GM12878 (cell line): ENCODE data around the gene IGFLR1. TPM values are rescaled to one million over a fixed set of nuclear protein-coding genes. Genes with fewer than 3 reads are reported as not detected.

ENCODE experiments used
- ATAC-seq: fragments of 200-7000 bp; cut with Tn5 transposase; 3 replicates; pipeline ENCODE4 v1.9.1; 2020; ENCODE audit warnings: mild to moderate bottlenecking, moderate library complexity
- BruUV-seq: library from RNA; stranded (reverse); fragments of 400-500 nt; replicated peaks from 2 replicates; lab custom pipeline; 2021; lab: Mats Ljungman, UMichigan
- CTCF ChIA-PET: fragments of 300-600 bp; sonication (Branson Sonifier 250); formaldehyde crosslinking; extraction: SDS; loops from one replicate; lab custom pipeline; 2021; ENCODE audit warnings: inconsistent platforms; lab: Yijun Ruan, JAX
- POLR2A ChIA-PET: fragments of 350-600 bp; formaldehyde crosslinking; extraction: SDS; loops from one replicate; lab custom pipeline; 2021; ENCODE audit warnings: inconsistent platforms; lab: Charles Lee
- RAD21 ChIA-PET: fragments of 300-600 bp; sonication (Branson Sonifier 250); formaldehyde crosslinking; loops from one replicate; lab custom pipeline; 2023; ENCODE audit warnings: antibody characterized with exemption; ENCODE audit not compliant: unreplicated experiment; lab: Charles Lee
- SMC1A ChIA-PET: fragments of 300-600 bp; sonication (Branson Sonifier 250); formaldehyde crosslinking; loops from one replicate; lab custom pipeline; 2023; ENCODE audit not compliant: unreplicated experiment, uncharacterized antibody; lab: Charles Lee
- DNase-seq: peaks from one replicate; pipeline ENCODE4 v3.0.0-alpha.2; 2011; ENCODE audit warnings: low read depth, low spot score
- FAIRE-seq: peaks from 3 replicates; lab custom pipeline; 2011; peaks lifted over from hg19 to GRCh38; lab: Jason Lieb, UNC
- H2AFZ ChIP-seq: 2 replicates; pipeline ENCODE4 v1.6.0; 2011; ENCODE audit warnings: low read depth, low read length, control low read depth; ENCODE audit not compliant: control insufficient read depth
- H3K27ac ChIP-seq: 2 replicates; pipeline ENCODE4 v1.5.1; 2011; ENCODE audit warnings: control low read depth; ENCODE audit not compliant: control insufficient read depth, insufficient read depth
- H3K27me3 ChIP-seq, 2 experiments: replicated peaks in 1 of 2; 2 replicates each; pipeline versions ENCODE4 v1.6.0 to v1.6.1; 2011; ENCODE audit warnings: low read length in 1 of 2; ENCODE audit not compliant: control insufficient read depth in 2 of 2, insufficient read depth in 2 of 2
- H3K36me3 ChIP-seq, 2 experiments: 2 replicates each; pipeline ENCODE4 v1.5.1; 2011; ENCODE audit warnings: low read length in 1 of 2; ENCODE audit not compliant: control insufficient read depth in 2 of 2, insufficient read depth in 2 of 2
- H3K4me1 ChIP-seq: 2 replicates; pipeline ENCODE4 v1.6.1; 2011; ENCODE audit warnings: mild to moderate bottlenecking, low read length, moderate library complexity, mixed read lengths; ENCODE audit not compliant: control insufficient read depth, insufficient read depth
- H3K4me2 ChIP-seq: 2 replicates; pipeline ENCODE4 v1.6.0; 2011; ENCODE audit warnings: control low read depth; ENCODE audit not compliant: control insufficient read depth, insufficient read depth
- H3K4me3 ChIP-seq: fragments of 200-600 bp; sonication (generic); 2 replicates; pipeline ENCODE4 v1.5.1; 2016
- H3K79me2 ChIP-seq: 2 replicates; pipeline ENCODE4 v1.6.0; 2011; ENCODE audit warnings: low read length; ENCODE audit not compliant: control insufficient read depth, insufficient read depth
- H3K9ac ChIP-seq: 2 replicates; pipeline ENCODE4 v1.8.0; 2011; ENCODE audit warnings: low read length, control low read depth, mixed read lengths; ENCODE audit not compliant: control insufficient read depth, insufficient read depth
- H3K9me3 ChIP-seq: replicated peaks from 3 replicates; pipeline ENCODE4 v1.5.1; 2011; ENCODE audit warnings: mild to moderate bottlenecking, low read length; ENCODE audit not compliant: control insufficient read depth, insufficient read depth
- H4K20me1 ChIP-seq: 2 replicates; pipeline ENCODE4 v1.6.0; 2011; ENCODE audit not compliant: control insufficient read depth, insufficient read depth
- BCLAF1 ChIP-seq: fragments of 450-650 bp; IDR thresholded peaks from 2 replicates; pipeline ENCODE4 v1.6.1; 2017; ENCODE audit warnings: antibody characterized with exemption, mild to moderate bottlenecking, moderate library complexity
- DPF2 ChIP-seq: fragments of 450-650 bp; IDR thresholded peaks from 2 replicates; pipeline ENCODE4 v1.6.1; 2017; ENCODE audit warnings: mild to moderate bottlenecking
- IKZF2 ChIP-seq, 2 experiments: fragments of 450-650 bp; IDR thresholded peaks; 2 replicates each; pipeline ENCODE4 v1.6.1; 2017; ENCODE audit warnings: mild to moderate bottlenecking in 2 of 2, moderate library complexity in 2 of 2
- NRF1 ChIP-seq: conservative IDR thresholded peaks from 2 replicates; pipeline ENCODE4 v1.6.1; 2011; ENCODE audit warnings: mild to moderate bottlenecking, low read depth, low read length, improper control_type of control experiment
- POU2F2 ChIP-seq: IDR thresholded peaks from 3 replicates; pipeline ENCODE4 v1.6.1; 2011; ENCODE audit warnings: low read depth, mild to moderate bottlenecking, low read length, borderline replicate concordance
- SMAD5 ChIP-seq: IDR thresholded peaks from 2 replicates; pipeline ENCODE4 v1.6.1; 2016; ENCODE audit warnings: antibody characterized with exemption, low read depth
- TARDBP ChIP-seq: IDR thresholded peaks from 2 replicates; pipeline ENCODE4 v1.6.1; 2016; ENCODE audit warnings: borderline replicate concordance
- TCF12 ChIP-seq: IDR thresholded peaks from 2 replicates; pipeline ENCODE4 v1.6.1; 2011; ENCODE audit warnings: low read depth, mild to moderate bottlenecking, low read length
- WGBS: methylation state at CpG from one replicate; pipeline ENCODE4 v1.1.6; 2016; ENCODE audit warnings: low lambda C conversion rate; ENCODE audit not compliant: insufficient replicate concordance, insufficient coverage; ENCODE audit errors: missing lambda C conversion rate; 5-methylcytosine and 5-hydroxymethylcytosine counted together
- in situ Hi-C: fragments of 300-500 bp; cut with MboI; formaldehyde crosslinking; loops from 9 replicates; pipeline ENCODE4 v1.14.3; 2018; ENCODE audit warnings: mixed read lengths
- intact Hi-C: fragments of 100-400 bp; cut with micrococcal nuclease; formaldehyde crosslinking; loops from one replicate; pipeline ENCODE4 v1.14.2; 2022; ENCODE audit not compliant: unreplicated experiment
- polyA plus RNA-seq, 11 experiments: library from polyadenylated mRNA; depleted of rRNA in 4 of 11; unstranded in 6 of 11; stranded (reverse) in 5 of 11; fragments of >200 nt; fragmentation: Nextera tagmentation in 4 of 11; fragmentation: Illumina TruSeq in 1 of 11; extraction: Ambion mirVana in 4 of 11; extraction: Trizol in 1 of 11; gene quantifications; 1 replicate in 1 of 11; 2 replicates in 10 of 11; pipeline versions ENCODE4 v1.2.1 to v1.2.3, GENCODE V29; 2011 to 2016; ENCODE audit warnings: inconsistent platforms in 2 of 11, missing spikeins in 2 of 11, low read depth in 1 of 11
- total RNA-seq, 4 experiments: library from RNA; depleted of rRNA in 3 of 4; stranded (reverse); fragments of >200 nt in 3 of 4; fragmentation: Illumina TruSeq in 1 of 4; extraction: Trizol in 1 of 4; gene quantifications; 2 replicates each; pipeline versions ENCODE4 v1.2.1 to v1.2.3, GENCODE V29; 2013 to 2021
- TF ChIP-seq, protein P1 (sequence below): IDR thresholded peaks from 2 replicates; pipeline ENCODE4 v1.6.1; 2012; ENCODE audit warnings: low read depth, low read length, improper control_type of control experiment
- TF ChIP-seq, protein P2 (sequence below): fragments of 450-650 bp; IDR thresholded peaks from 2 replicates; pipeline ENCODE4 v1.6.1; 2016; ENCODE audit warnings: mild to moderate bottlenecking, moderate library complexity, borderline replicate concordance

The IGFLR1 gene
- total and polyA plus RNA-seq, 10 of the 15 experiments (the other 5 are each of a cell fraction or from before 2014, with no cell fraction given) = 2.5 to 39.9 (median 24.8) TPM

- TF ChIP-seq NRF1 = no peak
Observed at GRCh38 chr19:35764432-35765315, 22.4 kb upstream of the IGFLR1 start (continued).

GRCh38 chr19:35760711-35761349, 18.6 kb upstream of the IGFLR1 start:
- ATAC-seq (no peak), FAIRE-seq (no peak), DNase-seq (no peak)
- Histone ChIP-seq H3K4me2 (no peak overlapping the region), H3K79me2 (peaks cover 11% of the 10 kb centered on the region), H3K4me1 (peaks cover 15% of the 10 kb centered on the region), H3K27ac (no peak overlapping the region), H3K9me3 (no peaks in the 10 kb centered on the region), H3K9ac (no peak overlapping the region), H3K27me3 (no peaks in the 10 kb centered on the region), H2AFZ (no peak overlapping the region), H3K4me3 (no peak overlapping the region), H4K20me1 (no peaks in the 10 kb centered on the region), H3K36me3 (peaks cover 1 to 13% of the 10 kb centered on the region in 2 experiments; a peak in 2 of 4 replicates)
- ChIA-PET CTCF (no interaction called here), RAD21 (no interaction called here), POLR2A (interaction anchor here (1.1 kb wide), 2 partner anchors 10 to 13 kb away, joined by 3 read pairs; partner anchors contain the start of gene LIN37), SMC1A (interaction anchor here (0.7 kb wide), 1 partner anchor 66 kb away, joined by 3 read pairs; no protein-coding TSS in a partner anchor)
- BruUV-seq = no TSS peak
- intact Hi-C loops = no loop called here
- 81% methylated on average over 4 of the region's 4 CpGs for WGBS
- in situ Hi-C loops = no loop called here
- TF ChIP-seq, protein P1, sequence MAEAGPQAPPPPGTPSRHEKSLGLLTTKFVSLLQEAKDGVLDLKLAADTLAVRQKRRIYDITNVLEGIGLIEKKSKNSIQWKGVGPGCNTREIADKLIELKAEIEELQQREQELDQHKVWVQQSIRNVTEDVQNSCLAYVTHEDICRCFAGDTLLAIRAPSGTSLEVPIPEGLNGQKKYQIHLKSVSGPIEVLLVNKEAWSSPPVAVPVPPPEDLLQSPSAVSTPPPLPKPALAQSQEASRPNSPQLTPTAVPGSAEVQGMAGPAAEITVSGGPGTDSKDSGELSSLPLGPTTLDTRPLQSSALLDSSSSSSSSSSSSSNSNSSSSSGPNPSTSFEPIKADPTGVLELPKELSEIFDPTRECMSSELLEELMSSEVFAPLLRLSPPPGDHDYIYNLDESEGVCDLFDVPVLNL = no peak
- TF ChIP-seq IKZF2 (IDR thresholded peaks at IDR 0.05) (no peak), TARDBP (no peak), POU2F2 (no peak), DPF2 (no peak), SMAD5 (no peak), TCF12 (no peak), BCLAF1 (no peak)
- TF ChIP-seq, protein P2, sequence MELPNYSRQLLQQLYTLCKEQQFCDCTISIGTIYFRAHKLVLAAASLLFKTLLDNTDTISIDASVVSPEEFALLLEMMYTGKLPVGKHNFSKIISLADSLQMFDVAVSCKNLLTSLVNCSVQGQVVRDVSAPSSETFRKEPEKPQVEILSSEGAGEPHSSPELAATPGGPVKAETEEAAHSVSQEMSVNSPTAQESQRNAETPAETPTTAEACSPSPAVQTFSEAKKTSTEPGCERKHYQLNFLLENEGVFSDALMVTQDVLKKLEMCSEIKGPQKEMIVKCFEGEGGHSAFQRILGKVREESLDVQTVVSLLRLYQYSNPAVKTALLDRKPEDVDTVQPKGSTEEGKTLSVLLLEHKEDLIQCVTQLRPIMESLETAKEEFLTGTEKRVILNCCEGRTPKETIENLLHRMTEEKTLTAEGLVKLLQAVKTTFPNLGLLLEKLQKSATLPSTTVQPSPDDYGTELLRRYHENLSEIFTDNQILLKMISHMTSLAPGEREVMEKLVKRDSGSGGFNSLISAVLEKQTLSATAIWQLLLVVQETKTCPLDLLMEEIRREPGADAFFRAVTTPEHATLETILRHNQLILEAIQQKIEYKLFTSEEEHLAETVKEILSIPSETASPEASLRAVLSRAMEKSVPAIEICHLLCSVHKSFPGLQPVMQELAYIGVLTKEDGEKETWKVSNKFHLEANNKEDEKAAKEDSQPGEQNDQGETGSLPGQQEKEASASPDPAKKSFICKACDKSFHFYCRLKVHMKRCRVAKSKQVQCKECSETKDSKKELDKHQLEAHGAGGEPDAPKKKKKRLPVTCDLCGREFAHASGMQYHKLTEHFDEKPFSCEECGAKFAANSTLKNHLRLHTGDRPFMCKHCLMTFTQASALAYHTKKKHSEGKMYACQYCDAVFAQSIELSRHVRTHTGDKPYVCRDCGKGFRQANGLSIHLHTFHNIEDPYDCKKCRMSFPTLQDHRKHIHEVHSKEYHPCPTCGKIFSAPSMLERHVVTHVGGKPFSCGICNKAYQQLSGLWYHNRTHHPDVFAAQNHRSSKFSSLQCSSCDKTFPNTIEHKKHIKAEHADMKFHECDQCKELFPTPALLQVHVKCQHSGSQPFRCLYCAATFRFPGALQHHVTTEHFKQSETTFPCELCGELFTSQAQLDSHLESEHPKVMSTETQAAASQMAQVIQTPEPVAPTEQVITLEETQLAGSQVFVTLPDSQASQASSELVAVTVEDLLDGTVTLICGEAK = no peak
